IPS DF 19.7 (cell line): ENCODE results near the gene PDIA4.

Source experiments
- DNase-seq: peaks from one replicate; pipeline ENCODE4 v3.0.0-alpha.2; 2013; ENCODE audit warnings: low read depth, low spot score

Gene PDIA4

GRCh38 chr7:148967602-148968001, 60.7 kb downstream of the PDIA4 start:
- DNase-seq, result no peak

DNA sequence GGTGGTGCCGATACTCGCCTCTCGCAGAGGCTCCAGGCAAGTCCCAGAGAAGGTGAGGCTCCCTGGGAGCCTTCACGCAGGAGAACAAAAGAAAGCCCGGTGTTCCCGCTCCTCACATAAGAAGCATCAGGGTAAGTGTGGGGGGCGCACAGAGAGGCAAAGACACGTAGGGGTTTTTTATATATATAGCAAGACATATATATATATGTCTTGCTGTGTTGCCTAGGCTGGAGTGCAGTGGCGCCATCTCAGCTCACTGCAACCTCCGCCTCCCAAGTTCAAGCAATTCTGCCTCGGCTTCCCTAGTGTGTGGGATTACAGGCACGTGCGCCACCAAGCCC, 61.3 kb downstream of the PDIA4 start:
- DNase-seq, result no peak

- DNase-seq, result no peak
Observed at GRCh38 chr7:148964483-148965267, 63.6 kb downstream of the PDIA4 start.

GRCh38 chr7:148963583-148964482, 64.5 kb downstream of the PDIA4 start:
- no peak for DNase-seq

GRCh38 chr7:148962823-148963582, 65.3 kb downstream of the PDIA4 start:
- no peak for DNase-seq

- DNase-seq, result no peak
Observed at GRCh38 chr7:148962440-148962822, 65.9 kb downstream of the PDIA4 start.

- DNase-seq, result no peak
Observed at GRCh38 chr7:148959726-148960125, 68.6 kb downstream of the PDIA4 start.

DNA sequence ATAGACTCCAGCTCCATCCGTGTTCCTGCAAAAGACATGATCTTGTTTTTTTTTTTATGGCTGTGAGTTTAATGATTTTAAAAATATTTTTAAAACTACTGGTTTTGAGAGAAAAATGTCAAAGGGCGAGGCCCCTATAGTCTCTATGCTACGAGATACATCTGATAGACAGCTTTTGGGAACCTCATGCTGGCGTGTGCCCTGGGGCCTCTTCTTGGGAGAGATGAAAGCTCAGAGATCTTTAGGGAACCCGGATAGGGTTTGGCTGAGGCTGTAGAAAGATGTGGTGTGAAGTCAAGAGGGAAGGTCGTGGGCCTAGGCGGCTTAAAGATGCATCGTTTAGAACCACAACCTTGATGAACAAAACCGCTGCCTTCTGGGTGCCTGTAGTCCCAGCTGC, 70.2 kb downstream of the PDIA4 start:
- DNase-seq, result no peak

- no peak for DNase-seq
Observed at GRCh38 chr7:148954766-148955165, 73.5 kb downstream of the PDIA4 start.

- no peak for DNase-seq
Observed at GRCh38 chr7:148953676-148954075, 74.6 kb downstream of the PDIA4 start.
